DMS114 treated with DMSO at 0.1 percent for 48 hours (cell line): ENCODE data around the gene DIO1.
"Not testable (repeated sequence)": the region's sequence is repeated elsewhere in the genome, so short reads cannot be mapped to it uniquely, and the experiment has no call there.

Source experiments
- DNase-seq: peaks from one replicate; lab custom pipeline; 2025; ENCODE audit not compliant: unreplicated experiment; lab: John Stamatoyannopoulos, UW

Gene DIO1

GRCh38 chr1:53893999-53894636 lies at the start of gene DIO1:
TSS of gene DIO1 (plus strand) at chr1:53894187. CDS start at chr1:53894211, 24 bp downstream.
- no peak for DNase-seq

- DNase-seq, result no peak
These were observed 46.0 kb upstream of the DIO1 start for GRCh38 chr1:53847980-53848379.

DNA sequence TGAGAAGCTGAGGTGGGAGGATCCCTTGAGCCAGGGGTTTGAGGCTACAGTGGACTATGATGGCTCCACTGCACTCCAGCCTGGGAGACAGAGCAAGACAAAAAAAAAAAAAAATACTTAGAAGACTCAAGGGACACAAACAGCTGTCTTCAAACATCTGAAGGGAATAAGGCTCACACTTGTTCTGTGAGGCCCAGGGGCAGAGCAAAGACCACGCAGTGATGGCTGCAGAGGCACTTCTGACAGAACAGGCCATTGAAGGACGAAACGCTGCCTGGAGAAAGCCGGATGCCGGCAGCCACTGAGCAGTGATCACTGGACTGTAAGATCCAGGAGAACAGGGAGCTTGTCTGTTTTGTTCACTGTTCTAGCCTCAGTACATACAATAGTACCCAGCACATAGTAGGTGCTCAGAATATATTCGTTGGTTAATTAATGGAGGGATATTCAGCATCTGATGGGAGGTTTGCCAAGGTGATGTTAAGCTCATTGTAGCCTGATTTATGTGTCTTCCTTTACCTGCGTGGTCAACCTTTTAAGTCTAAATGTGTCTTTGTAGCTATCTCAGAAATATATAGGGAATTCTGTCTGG lies 43.8 kb upstream of the DIO1 start:
- no peak for DNase-seq

- DNase-seq, result no peak
These were observed 42.3 kb upstream of the DIO1 start for GRCh38 chr1:53851571-53852285.

- peak; percentile 42 for DNase-seq
These were observed 33.0 kb upstream of the DIO1 start for GRCh38 chr1:53860967-53861411.

GRCh38 chr1:53862507-53862906 lies 31.5 kb upstream of the DIO1 start:
- DNase-seq, result no peak

DNA sequence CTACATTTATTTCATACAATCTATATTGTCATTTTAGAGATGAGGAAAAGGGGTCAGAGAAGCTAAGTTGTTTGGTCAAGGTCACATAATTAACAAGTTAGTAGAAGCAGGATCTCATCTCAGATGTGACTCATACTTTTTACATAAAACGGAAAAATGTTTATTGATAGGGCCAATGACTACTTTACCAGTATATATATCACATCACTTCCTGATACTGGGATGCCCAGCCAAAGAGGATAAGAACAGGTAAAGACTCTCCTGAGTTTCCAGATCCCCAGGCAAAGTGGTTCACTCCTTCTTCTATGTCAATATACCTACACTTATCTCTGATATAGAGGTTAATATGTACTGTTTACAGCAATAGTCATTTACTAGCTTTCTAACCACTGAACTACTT lies 25.4 kb upstream of the DIO1 start:
- DNase-seq, result no peak

DNA sequence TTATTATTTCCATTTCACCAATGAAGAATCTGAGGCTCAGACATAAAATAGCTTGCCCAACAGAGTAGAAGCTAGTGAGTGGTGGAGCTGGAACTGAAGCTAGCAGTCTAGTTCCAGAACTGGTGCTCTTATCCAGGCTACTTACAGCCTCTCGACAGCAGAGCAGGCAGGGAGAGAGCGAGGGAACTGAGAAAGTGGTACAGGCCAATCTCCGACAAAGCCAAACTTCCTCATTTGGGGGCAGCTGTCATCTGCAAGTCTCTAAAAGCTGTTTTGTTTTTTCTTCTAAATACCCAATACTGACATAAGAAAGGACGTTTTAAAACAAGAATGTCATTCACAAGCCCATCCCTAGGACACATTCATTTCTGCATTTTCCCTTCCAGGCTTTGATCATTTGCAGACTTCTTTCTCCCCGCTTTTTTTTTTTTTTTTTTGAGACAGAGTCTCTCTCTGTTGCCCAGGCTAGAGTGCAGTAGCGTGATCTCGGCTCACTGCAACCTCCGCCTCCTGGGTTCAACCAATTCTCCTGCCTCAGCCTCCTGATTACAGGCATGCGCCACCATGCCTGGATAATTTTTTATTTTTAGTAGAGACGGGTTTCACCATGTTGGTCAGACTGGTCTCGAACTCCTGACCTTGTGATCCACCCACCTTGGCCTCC lies 24.4 kb upstream of the DIO1 start:
- no peak for DNase-seq

DNA sequence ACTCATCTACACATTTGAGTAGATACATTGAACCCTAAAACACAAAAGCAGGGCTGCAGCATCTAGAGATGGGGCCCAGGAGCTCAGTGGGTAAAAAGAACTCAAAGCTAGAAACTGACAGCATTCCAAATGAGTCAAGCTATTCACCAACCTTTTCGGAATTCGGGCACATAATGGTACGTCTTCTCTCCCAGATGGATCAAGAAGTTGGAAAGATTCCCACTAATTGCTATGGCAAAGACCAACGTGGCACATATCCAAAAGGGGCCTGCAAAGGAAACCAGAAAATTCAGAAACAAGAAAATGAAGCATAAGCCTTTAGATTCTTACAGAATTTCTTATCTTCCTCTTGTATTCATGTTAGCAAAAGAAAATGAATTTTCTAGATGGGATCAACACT lies 22.8 kb upstream of the DIO1 start:
- DNase-seq, result no peak

DNA sequence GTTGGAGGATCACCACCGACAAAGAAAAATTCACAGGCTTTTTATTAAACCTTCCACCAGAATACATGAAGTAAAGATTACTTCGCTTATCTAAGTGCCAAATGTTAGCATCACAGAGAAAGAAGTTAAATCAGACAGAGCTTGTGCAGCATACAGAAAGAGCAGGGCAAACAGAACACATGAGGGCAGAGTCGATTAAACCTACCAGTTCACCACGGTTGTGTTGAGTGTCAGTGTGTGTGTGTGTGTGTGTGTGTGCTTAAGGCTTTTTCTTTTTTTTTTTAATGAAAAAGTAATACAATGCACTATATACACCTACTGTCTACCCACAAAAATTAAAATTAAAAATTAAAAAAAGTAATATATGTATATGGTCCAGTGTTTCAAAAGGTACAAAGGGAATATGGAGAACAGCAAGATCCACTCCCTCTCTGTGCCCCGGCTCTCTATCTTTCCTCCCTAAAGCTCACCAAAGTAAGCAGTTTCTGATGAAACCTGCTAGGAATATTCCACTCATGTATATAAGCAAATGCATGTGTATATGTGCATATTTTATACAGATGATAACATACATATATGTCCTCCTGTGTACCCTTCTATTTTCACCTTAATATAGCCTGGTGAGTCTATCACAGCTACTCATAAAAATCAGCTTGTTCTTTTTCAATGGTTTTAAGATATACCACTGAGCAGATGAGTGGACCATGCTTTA lies 22.1 kb upstream of the DIO1 start:
- no peak for DNase-seq

- not testable (repeated sequence) for DNase-seq
These were observed 18.8 kb upstream of the DIO1 start for GRCh38 chr1:53875150-53875549.

GRCh38 chr1:53878492-53879105 lies 15.4 kb upstream of the DIO1 start:
- peak; percentile 56 for DNase-seq

DNA sequence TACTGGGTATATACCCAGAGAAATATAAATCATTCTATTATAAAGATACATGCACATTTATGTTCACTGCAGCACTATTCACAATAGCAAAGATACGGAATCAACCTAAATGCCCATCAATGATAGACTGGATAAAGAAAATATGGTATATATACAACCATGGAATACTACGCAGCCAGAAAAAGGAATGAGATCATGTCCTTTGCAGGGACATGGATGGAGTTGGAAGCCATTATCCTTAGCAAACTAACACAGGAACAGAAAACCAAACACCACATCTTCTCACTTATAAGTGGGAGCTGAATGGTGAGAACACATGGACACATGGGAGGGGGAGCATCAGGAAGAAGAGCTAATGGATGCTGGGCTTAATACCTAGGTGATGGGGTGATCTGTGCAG lies 12.1 kb upstream of the DIO1 start:
- DNase-seq, result not testable (repeated sequence)

DNA sequence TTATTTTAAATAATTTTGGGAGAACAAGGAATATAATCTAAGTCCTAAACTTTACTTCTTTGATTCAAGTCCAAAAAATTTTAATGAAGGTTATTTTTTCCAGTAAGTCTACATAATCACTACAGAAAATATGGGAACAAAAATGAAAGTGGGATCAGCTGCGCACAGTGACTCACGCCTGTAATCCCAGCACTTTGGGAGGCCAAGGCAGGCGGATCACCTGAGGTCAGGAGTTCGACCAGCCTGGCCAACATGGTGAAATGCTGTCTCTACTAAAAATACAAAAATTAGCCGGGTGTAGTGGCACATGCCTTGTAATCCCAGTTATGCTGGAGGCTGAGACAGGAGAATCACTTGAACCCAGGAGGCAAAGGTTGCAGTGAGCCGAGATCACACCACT lies 10.4 kb upstream of the DIO1 start:
- DNase-seq, result not testable (repeated sequence)

GRCh38 chr1:53888681-53889080 lies 5.3 kb upstream of the DIO1 start:
- no peak for DNase-seq

- DNase-seq, result peak; percentile 83
These were observed 4.4 kb upstream of the DIO1 start, which contains the start of gene YIPF1 for GRCh38 chr1:53889304-53890298. TSS of gene YIPF1 (minus strand) at chr1:53889797. CDS start at chr1:53888937, 860 bp downstream.

- no peak for DNase-seq
These were observed 3.5 kb upstream of the DIO1 start for GRCh38 chr1:53890522-53890941.

DNA sequence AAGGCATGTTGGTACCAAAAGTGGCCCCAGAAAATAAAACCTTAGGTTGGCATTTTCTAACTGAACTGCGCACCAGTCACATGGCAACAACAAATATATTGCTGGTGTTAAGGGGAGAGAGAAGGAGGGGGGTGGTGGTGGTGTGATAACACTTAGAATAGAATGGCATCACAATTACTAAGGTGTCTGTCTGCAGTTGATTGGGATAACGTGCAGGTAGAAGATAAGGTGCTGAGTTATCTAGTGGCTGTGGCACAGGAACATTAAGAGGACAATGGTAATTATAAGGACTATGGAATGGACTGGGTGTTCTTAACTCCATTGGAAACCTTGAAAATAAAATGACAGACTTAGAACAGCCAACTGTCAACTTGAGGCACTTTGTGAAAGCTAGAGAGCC lies 3.0 kb upstream of the DIO1 start:
- no peak for DNase-seq

DNA sequence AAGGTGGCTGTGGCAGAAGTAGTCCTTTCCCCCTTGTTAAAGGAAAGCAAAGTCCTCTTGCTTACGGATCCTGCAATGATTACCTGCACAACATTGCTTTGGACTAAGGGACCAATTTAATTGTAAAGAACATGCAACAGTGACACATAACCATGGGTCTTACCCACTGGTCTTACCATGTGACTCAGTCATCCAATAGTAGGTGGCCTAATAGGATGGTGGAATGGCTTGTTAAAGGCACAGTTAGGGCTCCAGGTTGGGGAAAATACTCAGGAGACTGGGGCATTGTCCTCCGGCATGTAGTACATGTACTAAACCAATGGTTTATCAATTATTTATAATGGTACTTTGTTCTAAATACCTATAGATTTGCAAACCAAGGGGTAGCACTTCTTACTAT lies 2.3 kb upstream of the DIO1 start:
- no peak for DNase-seq
